ENCODE results near the gene ZIC4. TPM values are rescaled to one million over a fixed set of nuclear protein-coding genes. Genes with fewer than 3 reads are reported as not detected.

ZIC4 gene
- total and polyA plus RNA-seq, 5 experiments from 2014 or later = not detected

DNA sequence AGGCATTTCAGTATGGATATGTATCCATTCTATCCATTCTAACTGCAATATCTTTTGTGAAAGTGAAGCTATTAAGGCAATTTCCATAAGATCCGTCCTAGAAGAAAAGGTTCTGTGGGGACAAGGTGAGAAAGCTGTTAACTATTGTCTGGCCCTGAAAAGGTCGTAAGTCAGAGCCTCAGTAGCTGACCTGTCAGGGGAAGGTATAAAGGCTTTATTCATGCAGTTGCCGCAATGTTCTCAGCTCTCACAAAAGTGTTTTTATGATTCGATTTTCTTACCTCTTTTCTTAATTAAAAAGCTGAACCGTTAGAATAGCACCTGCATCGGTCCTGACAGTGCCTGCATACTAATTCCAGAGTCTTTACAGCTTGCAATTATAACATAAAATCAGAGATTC is 24.7 kb downstream of the ZIC4 start:
- H3K27ac Mint-ChIP-seq = no peak overlapping the region
- H3K27me3 Mint-ChIP-seq = peaks cover 58 to 91% (median 90%) of the 10 kb centered on the region in 5 donors
- DNase-seq (no peak), ATAC-seq (no peak)
- peaks cover 0 to 60% (median 18%) of the 10 kb centered on the region in 9 donors for H3K9me3 Mint-ChIP-seq
- peaks cover 0 to 2% (median 0%) of the 10 kb centered on the region in 4 donors for H3K4me1 Mint-ChIP-seq
- POLR2A ChIA-PET = no interaction called here
- H3K36me3 Mint-ChIP-seq = peaks cover 5 to 42% (median 9%) of the 10 kb centered on the region in 3 donors
- no peak overlapping the region for H3K4me3 Mint-ChIP-seq

DNA sequence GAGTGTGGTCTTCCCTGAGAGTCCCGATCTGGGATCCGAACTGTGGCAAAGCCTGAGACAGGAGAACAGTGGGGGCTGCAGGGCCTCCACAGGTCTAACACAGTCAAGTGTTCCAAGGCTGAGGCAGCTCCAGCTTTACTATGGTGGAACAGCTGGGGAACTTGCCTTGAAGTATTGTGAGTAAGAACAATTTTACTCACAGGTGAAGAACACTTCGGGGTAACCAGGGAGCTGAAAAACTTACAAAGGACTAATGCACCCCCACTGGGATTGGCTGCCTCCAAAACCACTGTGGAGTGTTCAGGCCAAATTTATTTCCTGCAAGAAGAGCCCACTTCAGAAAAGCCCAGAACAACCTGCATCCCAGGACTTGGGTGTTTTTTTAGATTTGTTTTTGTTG is 25.4 kb downstream of the ZIC4 start:
- Mint-ChIP-seq H3K9me3 (peaks cover 0 to 56% (median 18%) of the 10 kb centered on the region in 9 donors), H3K27ac (no peak overlapping the region), H3K27me3 (peaks cover 54 to 89% (median 85%) of the 10 kb centered on the region in 5 donors), H3K4me3 (no peak overlapping the region), H3K4me1 (peaks cover 0 to 2% (median 0%) of the 10 kb centered on the region in 4 donors), H3K36me3 (peaks cover 5 to 38% (median 9%) of the 10 kb centered on the region in 3 donors)
- DNase-seq (no peak), ATAC-seq (no peak)
- POLR2A ChIA-PET = no interaction called here

DNA sequence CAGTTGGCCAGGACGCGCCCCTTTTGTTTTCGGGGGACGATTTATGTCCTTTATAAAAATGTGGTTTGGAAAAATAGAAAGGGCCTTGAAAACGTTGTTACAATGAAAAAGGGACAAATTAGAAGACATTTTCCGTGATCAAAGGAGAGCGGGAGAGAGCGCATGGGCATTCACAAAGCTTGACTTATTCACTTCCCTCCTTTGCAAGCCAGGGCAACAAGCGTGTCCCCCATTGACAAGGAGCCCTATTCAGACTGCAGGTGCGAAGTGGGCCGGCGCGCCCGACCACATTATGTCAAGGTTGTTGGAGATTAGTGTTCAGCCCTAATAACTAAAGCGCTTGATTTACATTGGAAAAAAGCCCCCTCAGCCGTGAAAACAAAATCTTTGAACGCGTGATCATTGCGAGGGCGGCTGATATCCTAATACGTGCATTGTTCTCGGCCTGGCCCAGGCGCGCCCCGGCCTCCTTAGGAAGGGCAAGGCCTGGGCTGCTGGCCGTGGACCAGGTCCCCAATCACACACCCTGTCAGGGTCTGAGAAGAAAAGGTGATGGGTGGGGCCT is 25.9 kb downstream of the ZIC4 start:
- peaks cover 0 to 56% (median 18%) of the 10 kb centered on the region in 9 donors for H3K9me3 Mint-ChIP-seq

DNA sequence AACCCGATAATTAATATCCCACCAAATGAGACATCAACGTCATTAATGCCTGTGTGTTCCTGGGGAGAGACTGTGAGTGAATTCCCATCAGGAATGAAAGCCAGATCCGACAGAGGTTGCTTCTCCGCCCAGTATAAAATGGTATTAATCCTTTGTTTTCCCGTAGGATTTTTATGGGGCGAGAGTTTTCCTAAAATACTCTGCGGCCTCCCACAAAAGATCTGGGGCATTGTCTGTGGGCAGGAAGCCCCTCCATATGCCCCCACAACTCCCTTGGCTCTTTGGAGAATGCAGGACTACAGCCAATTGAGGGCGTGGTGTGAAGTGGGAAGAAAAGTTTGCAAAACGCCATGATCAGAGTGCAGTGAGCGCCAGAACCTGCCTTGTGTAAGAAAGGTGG is 26.7 kb downstream of the ZIC4 start:
- H3K27ac Mint-ChIP-seq = peak overlapping the region in 1 of 10 donors; percentile 65
- peaks cover 51 to 85% (median 78%) of the 10 kb centered on the region in 5 donors for H3K27me3 Mint-ChIP-seq
- H3K4me1 Mint-ChIP-seq = peaks cover 0 to 2% (median 0%) of the 10 kb centered on the region in 4 donors
- peaks cover 5 to 32% (median 6%) of the 10 kb centered on the region in 3 donors for H3K36me3 Mint-ChIP-seq
- no peak overlapping the region for H3K4me3 Mint-ChIP-seq
- POLR2A ChIA-PET = no interaction called here
- peaks cover 0 to 56% (median 16%) of the 10 kb centered on the region in 9 donors for H3K9me3 Mint-ChIP-seq
- DNase-seq (no peak), ATAC-seq (no peak)

More for the DNA sequence above, 25.9 kb downstream of the ZIC4 start:
- no peak overlapping the region for H3K27ac Mint-ChIP-seq
- H3K27me3 Mint-ChIP-seq = peaks cover 52 to 87% (median 80%) of the 10 kb centered on the region in 5 donors
- H3K36me3 Mint-ChIP-seq = peaks cover 5 to 33% (median 6%) of the 10 kb centered on the region in 3 donors
- no peak for DNase-seq
- H3K4me3 Mint-ChIP-seq = no peak overlapping the region
- POLR2A ChIA-PET = no interaction called here
- peaks cover 0 to 2% (median 0%) of the 10 kb centered on the region in 4 donors for H3K4me1 Mint-ChIP-seq
- no peak for ATAC-seq

DNA sequence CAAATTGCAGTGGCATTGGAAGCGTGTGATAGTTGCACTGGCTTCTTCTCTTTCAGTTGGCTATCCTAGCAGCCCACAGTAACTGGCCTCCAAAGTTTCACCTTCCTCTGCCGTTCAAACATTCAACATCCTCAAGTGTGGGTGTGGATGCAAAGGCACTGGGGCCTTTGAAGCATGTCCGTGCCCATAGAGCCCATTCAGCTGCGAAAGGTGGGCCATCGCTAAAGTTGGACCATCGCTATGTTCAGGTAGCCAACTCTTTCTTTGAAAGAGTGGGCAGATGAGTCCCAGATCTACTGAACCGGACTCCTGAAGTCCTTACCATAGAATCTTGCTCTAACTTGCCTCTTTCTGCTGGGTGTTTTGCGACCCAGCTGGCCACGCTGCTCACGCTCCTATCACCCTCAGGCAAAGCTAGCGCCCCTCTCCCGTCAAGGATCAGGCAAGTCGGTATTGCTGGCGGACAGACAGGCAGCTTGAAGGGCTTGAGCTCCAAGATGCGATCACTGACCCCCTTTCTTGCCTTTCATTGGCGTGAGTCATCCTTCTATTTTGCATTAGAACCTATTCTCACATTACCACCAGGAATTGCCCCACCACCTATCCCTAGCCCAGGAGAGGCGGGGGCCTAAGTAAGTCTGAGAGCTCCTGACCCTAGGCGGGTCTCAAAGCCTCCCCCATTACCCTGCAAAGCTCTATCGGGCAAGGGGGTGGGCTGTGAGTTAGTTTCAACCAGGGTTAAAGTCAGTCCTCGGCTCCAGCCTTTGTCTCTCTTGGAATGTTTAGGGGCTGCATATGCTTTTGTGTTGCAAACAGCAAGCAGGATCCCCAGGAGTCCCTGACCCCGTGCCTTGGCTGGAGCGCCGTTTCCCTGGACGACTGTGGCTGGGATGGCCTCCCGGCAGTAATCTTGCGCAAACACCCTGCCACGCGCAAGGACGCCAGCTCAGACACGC is 28.7 kb downstream of the ZIC4 start:
- Mint-ChIP-seq H3K27me3 (peaks cover 54 to 87% (median 78%) of the 10 kb centered on the region in 5 donors), H3K4me3 (no peak overlapping the region), H3K36me3 (peaks cover 5 to 23% (median 7%) of the 10 kb centered on the region in 3 donors), H3K9me3 (peaks cover 0 to 52% (median 10%) of the 10 kb centered on the region in 9 donors), H3K27ac (no peak overlapping the region), H3K4me1 (no peaks in the 10 kb centered on the region)
- no peak for DNase-seq
- ATAC-seq = no peak
- POLR2A ChIA-PET = no interaction called here

DNA sequence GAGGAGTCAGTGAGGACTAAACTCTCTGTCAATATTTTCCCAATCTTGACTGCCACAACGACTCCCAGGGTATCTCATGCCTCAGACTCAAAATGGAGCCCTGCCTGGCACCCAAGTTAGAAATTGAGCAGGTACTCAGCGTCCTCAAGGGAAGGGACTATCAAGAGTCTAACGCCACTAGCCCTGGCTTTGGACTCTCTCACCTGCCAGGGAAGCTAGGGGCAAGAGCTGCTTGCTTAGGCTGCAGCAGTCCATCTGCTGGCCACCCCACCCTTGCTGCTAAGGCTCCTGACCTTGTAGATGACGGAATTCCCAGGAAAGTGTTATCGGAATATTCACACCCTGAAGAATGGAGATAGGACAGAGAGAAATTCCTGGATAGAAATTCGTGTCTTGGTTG is 33.0 kb downstream of the ZIC4 start:
- peaks cover 0 to 49% (median 18%) of the 10 kb centered on the region in 9 donors for H3K9me3 Mint-ChIP-seq
- H3K27me3 Mint-ChIP-seq = peaks cover 46 to 87% (median 81%) of the 10 kb centered on the region in 5 donors
- ATAC-seq (no peak), DNase-seq (no peak)
- no peak overlapping the region for H3K4me3 Mint-ChIP-seq
- peaks cover 3 to 30% (median 22%) of the 10 kb centered on the region in 3 donors for H3K36me3 Mint-ChIP-seq
- no peak overlapping the region for H3K27ac Mint-ChIP-seq
- POLR2A ChIA-PET = no interaction called here
- H3K4me1 Mint-ChIP-seq = no peaks in the 10 kb centered on the region

DNA sequence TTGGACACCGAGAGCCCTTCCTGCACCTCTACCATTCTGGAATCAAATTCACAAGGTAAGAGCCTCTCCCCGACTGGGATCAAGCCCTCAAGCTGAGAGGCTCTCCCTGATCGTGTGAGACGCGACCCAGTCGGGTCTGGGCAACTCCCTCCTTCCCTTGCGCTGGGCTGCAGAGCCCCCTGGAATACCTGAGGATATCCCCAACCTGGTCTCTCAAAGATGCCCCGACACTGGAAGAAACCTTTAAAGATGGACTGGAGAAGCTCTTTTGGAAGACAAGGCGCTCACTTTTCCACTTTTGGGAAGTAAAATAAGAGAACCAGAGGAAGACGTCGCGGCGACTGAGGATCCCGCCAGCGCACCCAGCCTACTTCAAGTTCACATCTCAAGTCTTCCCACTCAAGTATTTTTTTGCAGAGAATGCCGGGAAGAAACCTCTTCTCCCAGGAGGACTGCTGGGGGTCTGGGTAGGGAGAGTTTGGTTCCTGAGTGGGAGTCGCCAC is 33.8 kb downstream of the ZIC4 start:
- H3K27me3 Mint-ChIP-seq = peaks cover 47 to 87% (median 82%) of the 10 kb centered on the region in 5 donors
- H3K27ac Mint-ChIP-seq = no peak overlapping the region
- ATAC-seq = no peak
- H3K36me3 Mint-ChIP-seq = peaks cover 3 to 26% (median 20%) of the 10 kb centered on the region in 3 donors
- POLR2A ChIA-PET = no interaction called here
- no peak overlapping the region for H3K4me3 Mint-ChIP-seq
- H3K4me1 Mint-ChIP-seq = no peaks in the 10 kb centered on the region
- peaks cover 0 to 46% (median 12%) of the 10 kb centered on the region in 9 donors for H3K9me3 Mint-ChIP-seq
- DNase-seq = no peak

DNA sequence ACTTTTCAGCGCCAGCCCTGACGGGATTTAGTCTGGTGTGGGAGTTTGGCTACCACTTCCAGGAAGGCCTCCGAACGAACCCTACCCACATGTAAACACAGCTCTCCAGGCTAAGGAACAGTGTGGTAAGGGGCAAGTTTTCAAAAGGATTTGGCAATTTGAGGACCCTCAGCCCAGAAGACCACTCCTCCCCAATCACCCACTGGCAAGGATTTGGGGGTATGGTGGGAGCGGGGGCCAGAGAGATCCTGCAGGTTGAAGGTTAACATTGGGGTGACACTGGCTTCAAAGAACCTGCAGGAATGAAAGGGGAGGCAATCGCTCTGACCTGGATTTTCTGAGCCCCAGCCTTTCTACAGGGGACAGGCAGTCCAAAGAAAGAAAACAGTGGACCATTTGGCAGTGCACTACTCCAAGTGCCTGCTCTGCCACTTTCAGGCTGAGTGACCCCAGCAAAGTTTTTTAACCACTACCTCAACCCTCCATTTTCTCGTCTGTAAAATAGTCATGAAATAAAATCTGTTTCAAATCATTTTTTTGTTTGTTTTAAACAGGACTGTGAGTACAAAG is 34.5 kb downstream of the ZIC4 start:
- peaks cover 46 to 82% (median 74%) of the 10 kb centered on the region in 5 donors for H3K27me3 Mint-ChIP-seq
- H3K9me3 Mint-ChIP-seq = peaks cover 0 to 41% (median 9%) of the 10 kb centered on the region in 9 donors
- no peak for DNase-seq
- H3K36me3 Mint-ChIP-seq = peaks cover 3 to 26% (median 19%) of the 10 kb centered on the region in 3 donors
- POLR2A ChIA-PET = no interaction called here
- no peak overlapping the region for H3K27ac Mint-ChIP-seq
- H3K4me1 Mint-ChIP-seq = no peaks in the 10 kb centered on the region
- ATAC-seq = no peak
- H3K4me3 Mint-ChIP-seq = no peak overlapping the region

DNA sequence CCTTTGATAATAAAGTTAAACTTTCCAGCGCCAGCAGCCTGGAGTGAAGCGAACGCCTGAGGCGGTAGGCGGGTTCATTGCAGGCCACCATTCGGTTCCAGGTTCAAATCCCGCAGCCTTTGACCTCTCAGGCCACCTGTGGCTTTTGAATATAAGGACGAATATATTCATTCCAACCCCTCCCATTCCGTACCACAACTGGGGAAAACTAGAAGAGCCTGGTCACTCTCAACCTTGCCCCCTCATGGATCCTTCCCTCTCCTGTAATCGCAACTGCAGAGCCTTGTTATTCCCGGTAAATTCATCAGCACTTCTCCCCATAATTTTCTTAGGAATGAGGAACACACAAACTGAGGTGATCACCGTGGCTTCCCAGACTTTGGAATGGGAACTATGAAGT is 35.2 kb downstream of the ZIC4 start:
- no peak for ATAC-seq
- Mint-ChIP-seq H3K36me3 (peaks cover 3 to 26% (median 19%) of the 10 kb centered on the region in 3 donors), H3K9me3 (peaks cover 0 to 41% (median 9%) of the 10 kb centered on the region in 9 donors), H3K4me1 (no peaks in the 10 kb centered on the region), H3K27me3 (peaks cover 46 to 82% (median 69%) of the 10 kb centered on the region in 5 donors), H3K4me3 (no peak overlapping the region), H3K27ac (no peak overlapping the region)
- DNase-seq = no peak
- POLR2A ChIA-PET = no interaction called here

DNA sequence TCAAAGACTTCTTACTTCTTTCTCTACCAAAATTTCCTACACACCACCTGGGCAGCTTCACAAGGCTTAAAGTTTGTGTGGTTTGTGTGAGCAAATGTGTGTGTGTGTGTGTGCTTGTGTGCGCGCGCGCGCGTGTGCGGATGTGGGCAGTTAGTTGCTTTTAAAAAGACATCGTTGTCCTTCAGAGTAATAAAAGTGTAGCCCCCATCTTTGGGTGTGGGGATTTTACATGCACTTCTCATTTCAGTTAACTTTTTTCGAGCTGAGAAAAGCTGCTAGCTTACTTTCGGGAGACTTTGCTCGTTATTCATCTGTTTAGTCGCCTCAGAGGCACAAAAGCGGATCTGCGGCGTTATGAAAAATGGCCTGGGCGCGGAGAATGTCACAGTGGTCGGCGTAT is 36.0 kb downstream of the ZIC4 start:
- H3K36me3 Mint-ChIP-seq = peaks cover 3 to 26% (median 19%) of the 10 kb centered on the region in 3 donors
- H3K27me3 Mint-ChIP-seq = peaks cover 41 to 85% (median 65%) of the 10 kb centered on the region in 5 donors
- POLR2A ChIA-PET = no interaction called here
- H3K9me3 Mint-ChIP-seq = peaks cover 0 to 41% (median 10%) of the 10 kb centered on the region in 9 donors
- H3K4me1 Mint-ChIP-seq = no peaks in the 10 kb centered on the region
- H3K4me3 Mint-ChIP-seq = no peak overlapping the region
- no peak overlapping the region for H3K27ac Mint-ChIP-seq
- ATAC-seq = no peak
- no peak for DNase-seq

DNA sequence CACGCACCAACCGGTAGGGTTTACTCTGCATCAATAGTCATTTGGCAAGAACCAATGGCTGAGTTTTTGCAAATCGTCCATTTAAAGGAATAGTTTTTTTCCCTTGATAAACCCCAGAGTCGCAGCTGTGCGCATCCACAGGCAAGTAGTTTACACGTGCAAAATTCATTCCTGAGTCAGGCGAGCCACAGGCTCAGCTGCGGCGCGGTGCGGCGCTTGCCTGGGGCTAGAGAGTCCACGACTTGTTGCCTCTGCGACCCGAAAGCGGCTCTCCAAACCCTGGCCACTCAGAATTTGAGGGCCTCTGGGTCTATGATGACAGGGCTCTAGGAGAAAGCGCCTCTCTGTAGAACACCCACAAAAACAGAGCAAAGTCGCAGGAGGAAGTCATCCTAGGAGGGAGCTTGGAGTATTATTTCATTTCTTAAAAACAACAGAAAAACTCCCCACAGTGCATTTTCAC is 36.7 kb downstream of the ZIC4 start:
- ATAC-seq = no peak
- H3K4me1 Mint-ChIP-seq = no peaks in the 10 kb centered on the region
- no peak overlapping the region for H3K27ac Mint-ChIP-seq

DNA sequence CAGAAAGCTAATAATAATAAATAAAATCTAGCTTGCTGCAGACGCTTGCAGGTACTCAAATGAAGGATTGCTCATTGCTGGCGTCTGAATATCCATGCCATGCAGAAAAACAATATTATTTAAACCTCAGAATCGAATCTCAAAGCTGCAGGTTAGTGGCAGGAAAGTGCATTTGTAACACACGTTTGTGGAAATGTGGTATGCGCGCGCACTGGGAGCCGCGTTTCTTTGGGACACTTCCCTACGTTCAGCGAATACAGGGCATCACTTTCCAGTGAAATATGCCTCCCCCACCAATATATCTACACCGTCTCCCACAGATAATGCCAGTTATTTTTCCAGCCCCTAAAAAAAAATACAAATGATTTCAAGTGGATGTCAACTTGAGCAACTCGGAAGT is 37.1 kb downstream of the ZIC4 start:
- POLR2A ChIA-PET = no interaction called here
- H3K9me3 Mint-ChIP-seq = peaks cover 0 to 41% (median 16%) of the 10 kb centered on the region in 9 donors
- H3K4me1 Mint-ChIP-seq = no peaks in the 10 kb centered on the region
- ATAC-seq = no peak
- peaks cover 43 to 85% (median 64%) of the 10 kb centered on the region in 5 donors for H3K27me3 Mint-ChIP-seq
- peaks cover 3 to 26% (median 21%) of the 10 kb centered on the region in 3 donors for H3K36me3 Mint-ChIP-seq
- no peak overlapping the region for H3K4me3 Mint-ChIP-seq
- no peak for DNase-seq
- H3K27ac Mint-ChIP-seq = no peak overlapping the region

More for the DNA sequence above, 36.7 kb downstream of the ZIC4 start:
- H3K36me3 Mint-ChIP-seq = peaks cover 3 to 26% (median 20%) of the 10 kb centered on the region in 3 donors
- peaks cover 0 to 41% (median 16%) of the 10 kb centered on the region in 9 donors for H3K9me3 Mint-ChIP-seq
- DNase-seq = no peak
- H3K27me3 Mint-ChIP-seq = peaks cover 42 to 85% (median 64%) of the 10 kb centered on the region in 5 donors
- H3K4me3 Mint-ChIP-seq = no peak overlapping the region
- POLR2A ChIA-PET = no interaction called here

Measured in naive thymus-derived CD8-positive, alpha-beta T cell (primary cell).